ENCODE data around the gene LDLRAD3. TPM values are rescaled to one million over a fixed set of nuclear protein-coding genes. Genes with fewer than 3 reads are reported as not detected.

The LDLRAD3 gene
- total RNA-seq, 1 experiment from 2014 or later, result 19.0 TPM

- no peaks in the 10 kb centered on the region for H3K27me3 ChIP-seq (ENCODE audit: insufficient read depth, low read length)
- TF ChIP-seq CEBPB (IDR thresholded peaks at IDR 0.05; ENCODE audit: low read depth) (no peak), SIN3A (IDR thresholded peaks at IDR 0.05; ENCODE audit: low read depth) (no peak), TCF7L2 (IDR thresholded peaks at IDR 0.05; ENCODE audit: borderline replicate concordance, extremely low read depth, insufficient read depth, insufficient read length) (no peak), SP1 (IDR thresholded peaks at IDR 0.05; ENCODE audit: low read depth) (no peak), REST (IDR thresholded peaks at IDR 0.05; ENCODE audit: low read depth) (no peak), EGR1 (IDR thresholded peaks at IDR 0.05; ENCODE audit: low read depth) (no peak), ELF1 (IDR thresholded peaks at IDR 0.05; ENCODE audit: borderline replicate concordance, low read depth) (no peak), FOSL1 (IDR thresholded peaks at IDR 0.05; ENCODE audit: low read depth) (no peak), ZNF274 (IDR thresholded peaks at IDR 0.05; ENCODE audit: low read depth, low read length) (no peak), POLR2A (IDR thresholded peaks at IDR 0.05; ENCODE audit: borderline replicate concordance, extremely low read depth, insufficient read depth, insufficient read length) (no peak), EZH2phosphoT487 (IDR thresholded peaks at IDR 0.05; ENCODE audit: borderline replicate concordance) (no peak), ZBTB33 (IDR thresholded peaks at IDR 0.05; ENCODE audit: extremely low read depth, insufficient replicate concordance, low read length) (no peak), YY1 (IDR thresholded peaks at IDR 0.05; ENCODE audit: extremely low read depth, insufficient replicate concordance, low read depth, low read length) (no peak)
- H3K9ac ChIP-seq (ENCODE audit: low read length), result no peak overlapping the region
- no peak overlapping the region for H2AFZ ChIP-seq (ENCODE audit: low read depth, low read length, poor library complexity, severe bottlenecking)
- ATAC-seq (no peak), DNase-seq (ENCODE audit: low read depth, low spot score) (no peak)
- RAD21 ChIA-PET (ENCODE audit: low non-redundant PET in 1 of 2, low total read pairs in 2 of 2, uncharacterized antibody in 2 of 2, unreplicated experiment in 2 of 2), result no interaction called here
- H3K79me2 ChIP-seq (ENCODE audit: insufficient read depth, low read length), result no peaks in the 10 kb centered on the region
- no peaks in the 10 kb centered on the region for H3K9me3 ChIP-seq (ENCODE audit: control insufficient read depth in 1 of 2, insufficient read depth in 1 of 2, low read depth in 1 of 2, low read length in 2 of 2)
- H3K9me2 ChIP-seq (ENCODE audit: insufficient read depth), result no peaks in the 10 kb centered on the region
- no peaks in the 10 kb centered on the region for H4K20me1 ChIP-seq (ENCODE audit: insufficient read depth)
- H3K4me3 ChIP-seq (replicated peaks in 1 of 2; ENCODE audit: low read depth in 1 of 2, low read length in 2 of 2), result no peak overlapping the region
- POLR2A ChIA-PET, result interaction anchor here (0.6 kb wide), 1 partner anchor 10 kb away, joined by 3 read pairs; no protein-coding TSS in a partner anchor
- intact Hi-C loops (cut with micrococcal nuclease), result no loop called here
- H3K36me3 ChIP-seq (ENCODE audit: control insufficient read depth in 1 of 2, insufficient read depth in 2 of 2, low read length in 2 of 2), result no peaks in the 10 kb centered on the region
- H3K4me1 ChIP-seq (ENCODE audit: control insufficient read depth in 1 of 2, insufficient read depth in 2 of 2, low read length in 2 of 2), result no peaks in the 10 kb centered on the region
- H3K4me2 ChIP-seq (ENCODE audit: low read length), result no peak overlapping the region
- BruUV-seq (replicated peaks), result no TSS peak
- no peak overlapping the region for H3K27ac ChIP-seq (ENCODE audit: low read depth, low read length)
- CTCF ChIA-PET, result no interaction called here
These were observed 129.7 kb downstream of the LDLRAD3 start for GRCh38 chr11:36073411-36074203.
